K562 (cell line): ENCODE measurements around the gene EHD2. TPM values are rescaled to one million over a fixed set of nuclear protein-coding genes. Genes with fewer than 3 reads are reported as not detected.

Source experiments
- ATAC-seq: fragments of 200-7000 bp; cut with Tn5 transposase; 3 replicates; pipeline ENCODE4 v1.9.1; 2020; ENCODE audit warnings: moderate library complexity
- BruUV-seq: library from RNA; stranded (reverse); fragments of 400-500 nt; replicated peaks from 2 replicates; lab custom pipeline; 2021; lab: Mats Ljungman, UMichigan
- CTCF ChIA-PET: fragments of 300-600 bp; formaldehyde crosslinking; extraction: SDS; loops from one replicate; lab custom pipeline; 2021; ENCODE audit warnings: low intra/inter-chr PET ratio; lab: Yijun Ruan, JAX
- POLR2A ChIA-PET: fragments of 300-600, 350-650 bp; sonication (Branson Sonifier 250); formaldehyde crosslinking; extraction: SDS; loops from one replicate; lab custom pipeline; 2021; ENCODE audit warnings: antibody characterized with exemption, inconsistent platforms; lab: Yijun Ruan, JAX
- DNase-seq, 4 experiments: peaks; one replicate each; pipeline versions ENCODE4 v3.0.0 to v3.0.0-alpha.2; 2011 to 2018; ENCODE audit warnings: low spot score in 3 of 4, mixed read lengths in 3 of 4; ENCODE audit errors: extremely low read depth in 1 of 4
- FAIRE-seq: peaks from 2 replicates; lab custom pipeline; 2011; peaks lifted over from hg19 to GRCh38; lab: Jason Lieb, UNC
- H2AFZ ChIP-seq: 2 replicates; pipeline ENCODE4 v1.6.0; 2011; ENCODE audit warnings: low read depth, low read length, control low read depth, inconsistent platforms
- H3K27ac ChIP-seq: fragments of 200-600 bp; 3 replicates; pipeline ENCODE4 v1.8.0; 2011; ENCODE audit warnings: low read depth, mild to moderate bottlenecking, control low read depth, inconsistent platforms, low read length, moderate library complexity, mixed read lengths; ENCODE audit errors: extremely low read depth
- H3K27me3 ChIP-seq, 2 experiments: fragments of 300-600 bp in 1 of 2; 2 replicates in 1 of 2; 3 replicates in 1 of 2; pipeline versions ENCODE4 v1.6.0 to v1.8.0; 2011; ENCODE audit warnings: inconsistent platforms in 2 of 2, low read length in 2 of 2, mild to moderate bottlenecking in 1 of 2, mixed read lengths in 1 of 2, moderate library complexity in 1 of 2; ENCODE audit not compliant: control insufficient read depth in 2 of 2, insufficient read depth in 2 of 2
- H3K36me3 ChIP-seq: fragments of 300-600 bp; 3 replicates; pipeline ENCODE4 v1.8.0; 2011; ENCODE audit warnings: mild to moderate bottlenecking, low read length, inconsistent platforms; ENCODE audit not compliant: control insufficient read depth, insufficient read depth
- H3K4me1 ChIP-seq, 2 experiments: fragments of 200-600 bp in 1 of 2; replicated peaks in 1 of 2; 2 replicates in 1 of 2; 3 replicates in 1 of 2; pipeline versions ENCODE4 v1.5.1 to v1.8.0; 2011; ENCODE audit warnings: inconsistent platforms in 2 of 2, low read length in 2 of 2, mild to moderate bottlenecking in 1 of 2, mixed read lengths in 1 of 2, moderate library complexity in 1 of 2; ENCODE audit not compliant: control insufficient read depth in 2 of 2, insufficient read depth in 2 of 2
- H3K4me2 ChIP-seq: 2 replicates; pipeline ENCODE4 v1.6.1; 2011; ENCODE audit warnings: low read length, control low read depth, inconsistent platforms, mixed read lengths; ENCODE audit not compliant: insufficient read depth
- H3K4me3 ChIP-seq: fragments of 200-600 bp; sonication (generic), shearing (Covaris generic); 2 replicates; pipeline ENCODE4 v1.5.1; 2016; ENCODE audit warnings: control low read depth, inconsistent platforms
- H3K79me2 ChIP-seq: fragments of 200-600 bp; 3 replicates; pipeline ENCODE4 v1.8.0; 2011; ENCODE audit warnings: low read length, inconsistent platforms; ENCODE audit not compliant: control insufficient read depth, insufficient read depth
- H3K9ac ChIP-seq, 2 experiments: 2 replicates each; pipeline versions ENCODE4 v1.6.0 to v1.6.1; 2011; ENCODE audit warnings: low read depth in 2 of 2, low read length in 2 of 2, control low read depth in 1 of 2, inconsistent platforms in 1 of 2, mild to moderate bottlenecking in 1 of 2, mixed read lengths in 1 of 2; ENCODE audit not compliant: insufficient read depth in 1 of 2
- H3K9me1 ChIP-seq: one replicate; pipeline ENCODE4 v1.6.0; 2011; ENCODE audit warnings: inconsistent platforms, mild to moderate bottlenecking, low read length, moderate library complexity; ENCODE audit not compliant: control insufficient read depth, insufficient read depth
- H3K9me3 ChIP-seq: replicated peaks from 2 replicates; pipeline ENCODE4 v1.5.1; 2011; ENCODE audit warnings: low read depth, low read length, inconsistent platforms; ENCODE audit not compliant: control insufficient read depth, insufficient read depth
- H4K20me1 ChIP-seq: replicated peaks from 2 replicates; pipeline ENCODE4 v1.6.1; 2011; ENCODE audit warnings: low read length, inconsistent platforms, mixed read lengths; ENCODE audit not compliant: control insufficient read depth, insufficient read depth
- HMG20B ChIP-seq: fragments of 250-450 bp; sonication (Bioruptor Pico); IDR thresholded peaks from 2 replicates; pipeline ENCODE4 v1.5.0; 2021; ENCODE audit warnings: mild to moderate bottlenecking
- RBM22 ChIP-seq: fragments of 200-400 bp; formaldehyde crosslinking; IDR thresholded peaks from 2 replicates; pipeline ENCODE4 v1.6.1; 2018; ENCODE audit warnings: low read length, low read depth; ENCODE audit not compliant: poor library complexity, severe bottlenecking
- ZBTB7A ChIP-seq: IDR thresholded peaks from 2 replicates; pipeline ENCODE4 v1.6.1; 2011; ENCODE audit warnings: low read depth, mild to moderate bottlenecking, low read length, moderate library complexity, borderline replicate concordance; ENCODE audit not compliant: control insufficient read depth
- ZNF695 ChIP-seq: fragments of 450-650 bp; formaldehyde crosslinking; IDR thresholded peaks from 2 replicates; pipeline ENCODE4 v1.4.0; 2020; ENCODE audit warnings: mild to moderate bottlenecking, moderate library complexity
- WGBS: fragments of 100-300 bp; shearing (Covaris generic); methylation state at CpG from one replicate; pipeline ENCODE4 v1.1.6; 2016; ENCODE audit warnings: low coverage, mixed read lengths; ENCODE audit not compliant: insufficient coverage; ENCODE audit errors: missing lambda C conversion rate; 5-methylcytosine and 5-hydroxymethylcytosine counted together
- in situ Hi-C: fragments of 300-500 bp; cut with MboI; formaldehyde crosslinking; loops from 4 replicates; pipeline ENCODE4 v1.15.0; 2018; ENCODE audit warnings: inconsistent platforms, mixed read lengths
- intact Hi-C: fragments of 100-400 bp; cut with micrococcal nuclease; formaldehyde crosslinking; loops from 2 replicates; pipeline ENCODE4 v1.14.2; 2022
- polyA plus RNA-seq, 8 experiments: library from polyadenylated mRNA; depleted of rRNA in 4 of 8; stranded (reverse) in 5 of 8; unstranded in 3 of 8; fragments of >200 nt; fragmentation: Nextera tagmentation in 2 of 8; fragmentation: Illumina TruSeq in 1 of 8; extraction: Ambion mirVana in 2 of 8; extraction: Trizol in 1 of 8; gene quantifications; 2 replicates each; pipeline versions ENCODE4 v1.2.1 to v1.2.3, GENCODE V29; 2011 to 2014; ENCODE audit warnings: inconsistent platforms in 1 of 8, missing spikeins in 1 of 8
- total RNA-seq, 7 experiments: library from RNA; depleted of rRNA in 6 of 7; stranded (reverse); fragments of >200 nt in 6 of 7; fragmentation: Illumina TruSeq in 2 of 7; extraction: Trizol in 2 of 7; gene quantifications; 2 replicates each; pipeline versions ENCODE4 v1.2.1 to v1.2.3, GENCODE V29; 2011 to 2021; ENCODE audit warnings: low replicate concordance in 1 of 7
- TF ChIP-seq, protein P1 (sequence below): sonication (generic); formaldehyde crosslinking; IDR thresholded peaks from 2 replicates; pipeline ENCODE4 v1.8.1; 2023; ENCODE audit warnings: mild to moderate bottlenecking, missing genetic modification reagents

Gene EHD2
- total and polyA plus RNA-seq, 9 of the 15 experiments (the other 6 are each of a cell fraction or from before 2014, with no cell fraction given) = 1.7 to 32.2 (median 3.0) TPM

DNA sequence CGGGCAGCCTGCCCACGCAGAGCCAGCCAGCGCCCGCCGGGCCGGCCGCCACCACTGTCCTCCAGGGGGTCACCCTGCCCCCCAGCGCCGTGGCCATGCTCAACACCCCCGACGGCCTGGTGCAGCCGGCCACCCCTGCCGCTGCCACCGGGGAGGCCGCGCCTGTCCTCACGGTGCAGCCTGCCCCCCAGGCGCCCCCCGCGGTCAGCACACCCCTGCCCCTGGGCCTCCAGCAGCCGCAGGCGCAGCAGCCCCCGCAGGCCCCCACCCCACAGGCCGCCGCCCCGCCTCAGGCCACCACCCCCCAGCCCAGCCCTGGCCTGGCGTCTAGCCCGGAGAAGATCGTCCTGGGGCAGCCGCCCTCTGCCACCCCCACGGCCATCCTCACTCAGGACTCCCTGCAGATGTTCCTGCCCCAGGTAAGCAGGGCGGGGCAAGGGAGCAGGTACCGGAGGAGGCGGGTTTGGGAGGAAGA is 32.3 kb upstream of the EHD2 start:
- H3K27ac ChIP-seq = no peak overlapping the region
- CTCF ChIA-PET = no interaction called here
- no peaks in the 10 kb centered on the region for H3K27me3 ChIP-seq
- no peak overlapping the region for H3K4me3 ChIP-seq
- H3K9me3 ChIP-seq = no peaks in the 10 kb centered on the region
- ATAC-seq = no peak
- no peak for FAIRE-seq
- peaks cover 4% of the 10 kb centered on the region for H3K9me1 ChIP-seq
- in situ Hi-C loops = no loop called here
- no peak overlapping the region for H3K9ac ChIP-seq
- no peaks in the 10 kb centered on the region for H3K79me2 ChIP-seq
- H2AFZ ChIP-seq = no peak overlapping the region
- 94% methylated on average over 5 of the region's 34 CpGs for WGBS
- BruUV-seq = no TSS peak
- 0 out of 2 replicates have a peak, but pooled peaks cover 9% of the 10 kb centered on the region for H4K20me1 ChIP-seq
- H3K4me2 ChIP-seq = no peak overlapping the region
- peaks cover 4 to 10% of the 10 kb centered on the region in 2 experiments; a peak in 4 of 5 replicates for H3K4me1 ChIP-seq
- peak; percentile 3 for TF ChIP-seq RBM22
- TF ChIP-seq, protein P1, sequence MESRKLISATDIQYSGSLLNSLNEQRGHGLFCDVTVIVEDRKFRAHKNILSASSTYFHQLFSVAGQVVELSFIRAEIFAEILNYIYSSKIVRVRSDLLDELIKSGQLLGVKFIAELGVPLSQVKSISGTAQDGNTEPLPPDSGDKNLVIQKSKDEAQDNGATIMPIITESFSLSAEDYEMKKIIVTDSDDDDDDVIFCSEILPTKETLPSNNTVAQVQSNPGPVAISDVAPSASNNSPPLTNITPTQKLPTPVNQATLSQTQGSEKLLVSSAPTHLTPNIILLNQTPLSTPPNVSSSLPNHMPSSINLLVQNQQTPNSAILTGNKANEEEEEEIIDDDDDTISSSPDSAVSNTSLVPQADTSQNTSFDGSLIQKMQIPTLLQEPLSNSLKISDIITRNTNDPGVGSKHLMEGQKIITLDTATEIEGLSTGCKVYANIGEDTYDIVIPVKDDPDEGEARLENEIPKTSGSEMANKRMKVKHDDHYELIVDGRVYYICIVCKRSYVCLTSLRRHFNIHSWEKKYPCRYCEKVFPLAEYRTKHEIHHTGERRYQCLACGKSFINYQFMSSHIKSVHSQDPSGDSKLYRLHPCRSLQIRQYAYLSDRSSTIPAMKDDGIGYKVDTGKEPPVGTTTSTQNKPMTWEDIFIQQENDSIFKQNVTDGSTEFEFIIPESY = peak; percentile 86
- TF ChIP-seq ZNF695 (CRISPR knock-in tag) = no peak
- peak; percentile 30; the same call in 1 of the 2 replicates for TF ChIP-seq ZBTB7A
- TF ChIP-seq HMG20B (CRISPR knock-in tag) = no peak
- peaks cover 16% of the 10 kb centered on the region; the same call in 1 of the 3 replicates for H3K36me3 ChIP-seq
- POLR2A ChIA-PET = no interaction called here
- intact Hi-C loops = no loop called here
- DNase-seq = no peak
